IMR-90 (cell line): Measurements from ENCODE around the gene ENDOG.

Experiments
- CHD1 ChIP-seq: IDR thresholded peaks from 2 replicates; pipeline ENCODE4 v1.6.1; 2012; ENCODE audit warnings: low read depth, low read length, improper control_type of control experiment
- POLR2A ChIP-seq: IDR thresholded peaks from 2 replicates; pipeline ENCODE4 v1.6.1; 2012; ENCODE audit warnings: mild to moderate bottlenecking, low read depth, low read length
- TF ChIP-seq, protein P1 (sequence below): conservative IDR thresholded peaks from 2 replicates; pipeline ENCODE4 v1.5.1; 2012; ENCODE audit warnings: mild to moderate bottlenecking, low read depth, low read length, improper control_type of control experiment

DNA sequence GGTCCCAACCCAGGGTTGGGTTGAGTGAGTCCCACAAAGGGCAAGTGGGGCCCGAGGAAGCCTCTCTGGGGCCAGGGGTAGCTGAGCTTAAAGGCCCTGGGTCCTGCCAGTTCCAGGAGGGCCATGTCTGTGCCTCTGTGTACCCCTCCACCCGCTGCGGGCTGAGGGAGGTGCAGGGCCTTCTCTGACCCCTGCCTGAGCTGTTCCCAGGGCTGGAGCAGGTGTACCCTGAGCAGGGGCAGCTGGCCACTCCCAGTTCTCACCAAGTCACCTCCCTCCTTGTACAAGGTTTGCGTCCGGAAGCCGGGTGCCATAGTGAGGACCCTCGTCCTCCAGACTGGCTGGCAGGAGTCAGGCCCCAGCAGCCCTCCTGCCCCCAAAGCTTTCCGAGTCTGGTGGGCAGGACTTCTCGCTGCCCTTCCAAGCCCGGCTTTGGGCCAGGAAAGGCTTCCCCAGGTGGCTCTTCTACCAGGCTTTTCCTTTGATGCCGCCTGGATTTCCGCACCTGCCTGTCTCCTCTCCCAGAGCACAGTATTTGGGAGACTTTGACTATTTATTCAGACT lies 9.2 kb upstream of the ENDOG start:
- TF ChIP-seq CHD1 (no peak), POLR2A (no peak)
- TF ChIP-seq, protein P1, sequence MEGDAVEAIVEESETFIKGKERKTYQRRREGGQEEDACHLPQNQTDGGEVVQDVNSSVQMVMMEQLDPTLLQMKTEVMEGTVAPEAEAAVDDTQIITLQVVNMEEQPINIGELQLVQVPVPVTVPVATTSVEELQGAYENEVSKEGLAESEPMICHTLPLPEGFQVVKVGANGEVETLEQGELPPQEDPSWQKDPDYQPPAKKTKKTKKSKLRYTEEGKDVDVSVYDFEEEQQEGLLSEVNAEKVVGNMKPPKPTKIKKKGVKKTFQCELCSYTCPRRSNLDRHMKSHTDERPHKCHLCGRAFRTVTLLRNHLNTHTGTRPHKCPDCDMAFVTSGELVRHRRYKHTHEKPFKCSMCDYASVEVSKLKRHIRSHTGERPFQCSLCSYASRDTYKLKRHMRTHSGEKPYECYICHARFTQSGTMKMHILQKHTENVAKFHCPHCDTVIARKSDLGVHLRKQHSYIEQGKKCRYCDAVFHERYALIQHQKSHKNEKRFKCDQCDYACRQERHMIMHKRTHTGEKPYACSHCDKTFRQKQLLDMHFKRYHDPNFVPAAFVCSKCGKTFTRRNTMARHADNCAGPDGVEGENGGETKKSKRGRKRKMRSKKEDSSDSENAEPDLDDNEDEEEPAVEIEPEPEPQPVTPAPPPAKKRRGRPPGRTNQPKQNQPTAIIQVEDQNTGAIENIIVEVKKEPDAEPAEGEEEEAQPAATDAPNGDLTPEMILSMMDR = no peak
